ENCODE measurements around the gene BCAS3. TPM values are rescaled to one million over a fixed set of nuclear protein-coding genes. Genes with fewer than 3 reads are reported as not detected.

The BCAS3 gene
- total and polyA plus RNA-seq, 12 donors, result 6.1 to 21.8 (median 17.2) TPM

DNA sequence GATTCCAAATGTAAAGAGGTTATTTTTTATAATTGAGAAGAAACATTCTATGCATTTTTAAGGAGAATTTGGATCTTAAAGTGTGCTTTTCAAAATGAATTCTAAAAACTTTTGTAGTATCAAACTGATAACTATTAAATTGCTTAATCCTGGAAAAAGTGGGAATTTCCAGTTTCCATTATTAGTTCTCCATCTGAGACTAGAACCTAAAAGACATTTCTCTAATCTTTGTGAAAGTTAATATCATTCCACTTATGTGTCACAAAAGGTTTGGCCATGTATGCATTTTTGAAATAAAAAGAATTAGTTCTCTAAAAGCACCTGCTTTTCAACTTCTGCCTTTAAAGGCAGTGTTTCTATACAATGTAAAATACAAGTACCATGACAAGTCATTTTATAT lies 155.0 kb downstream of the BCAS3 start:
- TF ChIP-seq, protein P1, sequence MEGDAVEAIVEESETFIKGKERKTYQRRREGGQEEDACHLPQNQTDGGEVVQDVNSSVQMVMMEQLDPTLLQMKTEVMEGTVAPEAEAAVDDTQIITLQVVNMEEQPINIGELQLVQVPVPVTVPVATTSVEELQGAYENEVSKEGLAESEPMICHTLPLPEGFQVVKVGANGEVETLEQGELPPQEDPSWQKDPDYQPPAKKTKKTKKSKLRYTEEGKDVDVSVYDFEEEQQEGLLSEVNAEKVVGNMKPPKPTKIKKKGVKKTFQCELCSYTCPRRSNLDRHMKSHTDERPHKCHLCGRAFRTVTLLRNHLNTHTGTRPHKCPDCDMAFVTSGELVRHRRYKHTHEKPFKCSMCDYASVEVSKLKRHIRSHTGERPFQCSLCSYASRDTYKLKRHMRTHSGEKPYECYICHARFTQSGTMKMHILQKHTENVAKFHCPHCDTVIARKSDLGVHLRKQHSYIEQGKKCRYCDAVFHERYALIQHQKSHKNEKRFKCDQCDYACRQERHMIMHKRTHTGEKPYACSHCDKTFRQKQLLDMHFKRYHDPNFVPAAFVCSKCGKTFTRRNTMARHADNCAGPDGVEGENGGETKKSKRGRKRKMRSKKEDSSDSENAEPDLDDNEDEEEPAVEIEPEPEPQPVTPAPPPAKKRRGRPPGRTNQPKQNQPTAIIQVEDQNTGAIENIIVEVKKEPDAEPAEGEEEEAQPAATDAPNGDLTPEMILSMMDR (IDR thresholded peaks at IDR 0.05), result no peak
- H3K9me3 ChIP-seq, result no peaks in the 10 kb centered on the region
- DNase-seq (no peak), ATAC-seq (no peak)
- H3K4me3 ChIP-seq, result no peak overlapping the region
- H3K36me3 ChIP-seq, result no peaks in the 10 kb centered on the region
- intact Hi-C loops (cut with DNase I), result no loop called here
- H3K27ac ChIP-seq, result no peak overlapping the region
- peaks cover 0 to 23% (median 3%) of the 10 kb centered on the region in 9 donors for H3K4me1 ChIP-seq
- no peaks in the 10 kb centered on the region for H3K27me3 ChIP-seq

DNA sequence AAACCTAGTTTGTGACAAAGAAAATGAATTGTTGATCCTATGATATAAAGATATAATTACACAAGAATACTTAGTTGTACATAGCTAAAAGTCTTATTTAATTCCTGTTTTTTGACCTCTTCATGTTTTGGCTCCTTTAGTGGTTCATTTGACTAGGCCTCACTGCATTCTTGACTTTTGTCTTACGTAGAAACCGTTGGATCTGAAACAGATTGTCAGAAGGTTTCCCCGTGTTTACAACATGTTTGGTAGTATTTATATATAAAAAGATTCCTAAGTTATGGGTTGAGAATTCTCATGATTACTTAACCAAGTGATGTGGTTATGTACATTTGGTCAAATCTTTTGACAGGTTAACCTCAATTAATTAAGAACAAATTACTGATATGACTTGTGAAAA lies 162.8 kb downstream of the BCAS3 start:
- Histone ChIP-seq H3K4me3 (no peak overlapping the region), H3K9me3 (no peaks in the 10 kb centered on the region), H3K36me3 (no peaks in the 10 kb centered on the region), H3K27me3 (no peaks in the 10 kb centered on the region), H3K27ac (no peak overlapping the region), H3K4me1 (no peaks in the 10 kb centered on the region)
- intact Hi-C loops (cut with DNase I), result no loop called here
- TF ChIP-seq, protein P1 (IDR thresholded peaks at IDR 0.05), result no peak
- no peak for ATAC-seq
- 92 to 94% methylated on average over 3 of the region's 3 CpGs for WGBS, 2 donors
- DNase-seq, result no peak

DNA sequence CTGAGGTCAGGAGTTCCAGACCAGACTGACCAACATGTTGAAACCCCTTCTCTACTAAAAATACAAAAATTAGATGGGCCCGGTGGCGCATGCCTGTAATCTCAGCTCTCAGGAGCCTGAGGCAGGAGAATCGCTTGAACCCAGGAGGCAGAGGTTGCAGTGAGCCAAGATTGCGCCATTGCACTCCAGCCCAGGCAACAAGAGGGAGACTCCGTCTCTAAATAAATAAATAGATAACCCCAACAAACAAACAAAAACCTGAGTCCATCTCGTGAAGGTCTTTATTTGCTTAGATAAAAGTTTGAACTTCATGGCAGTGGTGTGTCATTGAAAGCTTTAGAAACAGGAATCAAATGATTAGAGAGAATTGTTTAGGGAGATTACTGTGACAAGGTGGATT lies 167.4 kb downstream of the BCAS3 start:
- TF ChIP-seq, protein P1 (IDR thresholded peaks at IDR 0.05), result no peak
- 93% methylated on average over 6 of the region's 6 CpGs for WGBS, 2 donors
- no peak overlapping the region for H3K4me3 ChIP-seq
- intact Hi-C loops (cut with DNase I), result no loop called here
- no peaks in the 10 kb centered on the region for H3K27me3 ChIP-seq
- peaks cover 0 to 5% (median 0%) of the 10 kb centered on the region in 11 donors for H3K9me3 ChIP-seq
- H3K36me3 ChIP-seq, result no peaks in the 10 kb centered on the region
- H3K4me1 ChIP-seq, result no peaks in the 10 kb centered on the region
- DNase-seq, result no peak
- ATAC-seq, result no peak
- H3K27ac ChIP-seq, result no peak overlapping the region

DNA sequence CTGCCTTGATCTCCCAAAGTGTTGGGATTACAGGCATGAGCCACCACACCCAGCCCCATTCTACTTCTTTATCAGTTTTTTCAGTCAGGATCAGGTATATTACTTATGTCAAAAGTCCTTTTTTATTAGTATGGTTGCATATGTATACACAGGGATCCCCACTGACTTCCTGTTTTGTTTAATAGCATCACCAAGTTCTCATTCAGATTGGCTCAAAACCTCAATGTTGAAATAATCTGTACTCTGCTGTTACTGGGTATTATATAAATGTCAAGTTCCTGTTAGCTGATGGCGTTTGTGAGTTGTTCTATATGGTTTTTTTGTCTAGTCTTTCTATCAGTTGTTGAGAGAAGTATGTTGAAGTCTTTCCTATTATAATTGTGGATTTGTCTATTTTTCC lies 168.5 kb downstream of the BCAS3 start:
- Histone ChIP-seq H3K27me3 (no peaks in the 10 kb centered on the region), H3K9me3 (peaks cover 0 to 5% (median 0%) of the 10 kb centered on the region in 11 donors), H3K4me3 (no peak overlapping the region), H3K36me3 (no peaks in the 10 kb centered on the region), H3K4me1 (no peaks in the 10 kb centered on the region), H3K27ac (no peak overlapping the region)
- ATAC-seq (no peak), DNase-seq (no peak)
- intact Hi-C loops (cut with DNase I), result no loop called here
- TF ChIP-seq, protein P1 (IDR thresholded peaks at IDR 0.05), result no peak
- 76 to 78% methylated on average over 1 of the region's 1 CpG for WGBS, 2 donors

DNA sequence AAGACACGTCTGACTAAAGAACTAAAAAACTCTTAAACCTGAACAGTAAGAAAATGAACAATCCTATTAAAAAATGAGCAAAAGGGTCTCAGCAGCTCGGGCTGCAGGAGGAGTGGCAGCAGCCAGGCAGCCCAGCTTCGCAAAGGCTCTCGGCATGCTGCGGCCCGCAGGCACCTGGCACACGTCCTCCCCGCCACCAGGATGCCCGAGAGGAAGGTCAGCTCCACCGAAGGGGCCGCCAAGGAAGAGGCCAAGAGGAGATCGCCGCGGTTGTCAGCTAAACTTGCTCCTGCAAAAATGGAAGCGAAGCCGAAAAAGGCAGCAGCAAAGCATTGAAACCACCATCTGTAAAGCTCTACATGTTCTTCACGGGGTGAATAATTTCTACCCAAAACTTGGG lies 173.5 kb downstream of the BCAS3 start:
- Histone ChIP-seq H3K27ac (no peak overlapping the region), H3K36me3 (no peaks in the 10 kb centered on the region), H3K27me3 (no peaks in the 10 kb centered on the region), H3K4me3 (no peak overlapping the region), H3K4me1 (no peaks in the 10 kb centered on the region), H3K9me3 (peaks cover 0 to 7% (median 0%) of the 10 kb centered on the region in 11 donors)
- intact Hi-C loops (cut with DNase I), result no loop called here
- WGBS, 2 donors, result 77 to 82% methylated on average over 17 of the region's 17 CpGs
- DNase-seq, result no peak
- TF ChIP-seq, protein P1 (IDR thresholded peaks at IDR 0.05), result no peak
- no peak for ATAC-seq

Data from heart right ventricle (tissue), 16 donors.